Endodermal cell (in vitro differentiated cells): Measurements from ENCODE around the gene RALGAPA1. TPM values are rescaled to one million over a fixed set of nuclear protein-coding genes. Genes with fewer than 3 reads are reported as not detected.

Experiments
- DNase-seq: peaks from one replicate; pipeline ENCODE4 v3.0.0-alpha.2; 2017
- H3K27ac ChIP-seq: 2 replicates; pipeline ENCODE4 v1.5.1; 2013; ENCODE audit warnings: mild to moderate bottlenecking, low read depth, low read length, moderate library complexity
- H3K27me3 ChIP-seq: 2 replicates; pipeline ENCODE4 v1.6.1; 2013; ENCODE audit warnings: mild to moderate bottlenecking, low read length, moderate library complexity; ENCODE audit not compliant: insufficient read depth, control insufficient read depth, poor library complexity, severe bottlenecking
- H3K36me3 ChIP-seq: 2 replicates; pipeline ENCODE4 v1.7.0; 2013; ENCODE audit warnings: mild to moderate bottlenecking, low read length, moderate library complexity; ENCODE audit not compliant: control insufficient read depth, insufficient read depth
- H3K4me1 ChIP-seq: one replicate; pipeline ENCODE4 v1.7.0; 2013; ENCODE audit warnings: low read length; ENCODE audit not compliant: control insufficient read depth, insufficient read depth
- H3K4me3 ChIP-seq: 2 replicates; pipeline ENCODE4 v1.5.1; 2013; ENCODE audit warnings: mild to moderate bottlenecking, low read length, moderate library complexity
- H3K9ac ChIP-seq: 2 replicates; pipeline ENCODE4 v1.6.1; 2013; ENCODE audit warnings: mild to moderate bottlenecking, low read length, moderate library complexity; ENCODE audit not compliant: poor library complexity, severe bottlenecking; ENCODE audit errors: extremely low read depth
- H3K9me3 ChIP-seq: 2 replicates; pipeline ENCODE4 v1.6.1; 2013; ENCODE audit warnings: mild to moderate bottlenecking, low read length, moderate library complexity; ENCODE audit not compliant: control insufficient read depth
- H3K27ac Mint-ChIP-seq: 2 replicates; pipeline ENCODE4 v1.8.0; 2020; ENCODE audit warnings: mixed read lengths
- H3K27me3 Mint-ChIP-seq: 2 replicates; pipeline ENCODE4 v1.8.0; 2021; ENCODE audit warnings: mild to moderate bottlenecking, mixed read lengths; ENCODE audit not compliant: insufficient read depth
- H3K36me3 Mint-ChIP-seq: 2 replicates; pipeline ENCODE4 v1.8.0; 2020; ENCODE audit warnings: low read depth, mixed read lengths
- H3K4me1 Mint-ChIP-seq: 2 replicates; pipeline ENCODE4 v1.8.0; 2020; ENCODE audit warnings: mixed read lengths
- H3K4me3 Mint-ChIP-seq: 2 replicates; pipeline ENCODE4 v1.8.0; 2020; ENCODE audit warnings: mild to moderate bottlenecking, moderate library complexity, mixed read lengths
- H3K9me3 Mint-ChIP-seq: 2 replicates; pipeline ENCODE4 v1.8.0; 2020; ENCODE audit warnings: mild to moderate bottlenecking, mixed read lengths
- CTCF ChIP-seq: fragments of 200-600 bp; sonication (generic); conservative IDR thresholded peaks from 2 replicates; pipeline ENCODE4 v1.5.0; 2021; ENCODE audit warnings: antibody characterized with exemption, mild to moderate bottlenecking
- WGBS, 2 experiments: methylation state at CpG; one replicate each; pipeline versions ENCODE4 v1.1.5 to v1.1.7; 2013; ENCODE audit warnings: missing lambda C conversion rate in 2 of 2, mixed read lengths in 1 of 2; ENCODE audit not compliant: insufficient coverage in 1 of 2, insufficient read length in 1 of 2; 5-methylcytosine and 5-hydroxymethylcytosine counted together
- total RNA-seq, 2 donors: library from RNA; stranded (reverse); fragmentation: NEBNext Ultra II Directional in 1 of 2; extraction: Animal tissue kit (Norgen Biotek cat#: 25700) in 1 of 2; gene quantifications; 2 replicates in 1 of 2; 3 replicates in 1 of 2; pipeline ENCODE4 v1.2.1, GENCODE V29; 2021

RALGAPA1 gene
- total RNA-seq, 2 donors from 2014 or later = 31.2 to 36.3 TPM

GRCh38 chr14:35806006-35806907 is 2.8 kb downstream of the RALGAPA1 start:
- H3K4me3 ChIP-seq = peak overlapping the region; percentile 4
- 91 to 92% methylated on average over 1 of the region's 2 CpGs for whole genome bisulfite sequencing, 2 experiments

GRCh38 chr14:35797796-35798195 is 11.3 kb downstream of the RALGAPA1 start:
- H3K9ac ChIP-seq = no peak overlapping the region
- DNase-seq = no peak
- Mint-ChIP-seq H3K27me3 (no peaks in the 10 kb centered on the region), H3K4me3 (no peak overlapping the region), H3K4me1 (no peaks in the 10 kb centered on the region), H3K36me3 (no peaks in the 10 kb centered on the region), H3K9me3 (no peaks in the 10 kb centered on the region), H3K27ac (no peak overlapping the region)
- no peak overlapping the region for H3K27ac ChIP-seq
- TF ChIP-seq CTCF = no peak
- H3K27me3 ChIP-seq = no peaks in the 10 kb centered on the region
- H3K4me1 ChIP-seq = no peaks in the 10 kb centered on the region
- no peaks in the 10 kb centered on the region for H3K36me3 ChIP-seq
- no peaks in the 10 kb centered on the region for H3K9me3 ChIP-seq
- H3K4me3 ChIP-seq = no peak overlapping the region
- 92 to 95% methylated on average over 3 to 6 of the region's 6 CpGs for WGBS, 2 experiments

More at GRCh38 chr14:35806006-35806907, 2.8 kb downstream of the RALGAPA1 start:
- H3K27ac Mint-ChIP-seq = no peak overlapping the region
- H3K4me1 Mint-ChIP-seq = peaks cover 17% of the 10 kb centered on the region
- H3K27ac ChIP-seq = no peak overlapping the region
- H3K4me1 ChIP-seq = no peaks in the 10 kb centered on the region
- peak overlapping the region; percentile 86 for H3K4me3 Mint-ChIP-seq
- H3K9me3 ChIP-seq = no peaks in the 10 kb centered on the region
- no peaks in the 10 kb centered on the region for H3K36me3 ChIP-seq
- peaks cover 2% of the 10 kb centered on the region for H3K36me3 Mint-ChIP-seq
- TF ChIP-seq CTCF = no peak
- H3K9me3 Mint-ChIP-seq = no peaks in the 10 kb centered on the region
- no peak for DNase-seq
- H3K27me3 ChIP-seq = no peaks in the 10 kb centered on the region
- no peak overlapping the region for H3K9ac ChIP-seq
- no peaks in the 10 kb centered on the region for H3K27me3 Mint-ChIP-seq

- H3K4me1 Mint-ChIP-seq = no peaks in the 10 kb centered on the region
- no peak overlapping the region for H3K9ac ChIP-seq
- no peak overlapping the region for H3K4me3 ChIP-seq
- no peaks in the 10 kb centered on the region for H3K36me3 ChIP-seq
- WGBS, 2 experiments = 91 to 93% methylated on average over 3 to 4 of the region's 4 CpGs
- H3K36me3 Mint-ChIP-seq = no peaks in the 10 kb centered on the region
- H3K27ac ChIP-seq = no peak overlapping the region
- no peaks in the 10 kb centered on the region for H3K27me3 ChIP-seq
- DNase-seq = no peak
- TF ChIP-seq CTCF = no peak
- H3K27me3 Mint-ChIP-seq = no peaks in the 10 kb centered on the region
- no peaks in the 10 kb centered on the region for H3K9me3 ChIP-seq
- H3K27ac Mint-ChIP-seq = no peak overlapping the region
- H3K9me3 Mint-ChIP-seq = no peaks in the 10 kb centered on the region
- no peaks in the 10 kb centered on the region for H3K4me1 ChIP-seq
- no peak overlapping the region for H3K4me3 Mint-ChIP-seq
Measured at GRCh38 chr14:35789651-35790050, 19.4 kb downstream of the RALGAPA1 start.
